ENCODE data around the gene KCNQ5. TPM values are rescaled to one million over a fixed set of nuclear protein-coding genes. Genes with fewer than 3 reads are reported as not detected.

KCNQ5 gene
- total RNA-seq, 1 donor from 2014 or later = not detected

- DNase-seq (ENCODE audit: low read depth in 2 of 2) = no peak
Measured at GRCh38 chr6:73049971-73050594, 428.2 kb downstream of the KCNQ5 start.

GRCh38 chr6:73050706-73051105 lies 428.8 kb downstream of the KCNQ5 start:
- DNase-seq (ENCODE audit: low read depth in 2 of 2) = no peak

- DNase-seq (ENCODE audit: low read depth in 2 of 2) = no peak
Measured at GRCh38 chr6:73051147-73051546, 429.3 kb downstream of the KCNQ5 start.

- DNase-seq (ENCODE audit: low read depth in 2 of 2) = no peak
Measured at GRCh38 chr6:73054958-73055357, 433.1 kb downstream of the KCNQ5 start.

- DNase-seq (ENCODE audit: low read depth in 2 of 2) = no peak
Measured at GRCh38 chr6:73058736-73059135, 436.9 kb downstream of the KCNQ5 start.

- no peak for DNase-seq (ENCODE audit: low read depth in 2 of 2)
Measured at GRCh38 chr6:73062130-73062529, 440.3 kb downstream of the KCNQ5 start.

- DNase-seq (ENCODE audit: low read depth in 2 of 2) = no peak
Measured at GRCh38 chr6:73062837-73063236, 441.0 kb downstream of the KCNQ5 start.

- DNase-seq (ENCODE audit: low read depth in 2 of 2) = no peak
Measured at GRCh38 chr6:73064266-73064665, 442.4 kb downstream of the KCNQ5 start.

GRCh38 chr6:73073238-73073637 lies 451.4 kb downstream of the KCNQ5 start:
- no peak for DNase-seq (ENCODE audit: low read depth in 2 of 2)

GRCh38 chr6:73074175-73074574 lies 452.3 kb downstream of the KCNQ5 start:
- no peak for DNase-seq (ENCODE audit: low read depth in 2 of 2)

GRCh38 chr6:73076211-73076954 lies 454.5 kb downstream of the KCNQ5 start:
- DNase-seq (ENCODE audit: low read depth in 2 of 2) = no peak

- DNase-seq (ENCODE audit: low read depth in 2 of 2) = no peak
Measured at GRCh38 chr6:73078333-73078862, 456.5 kb downstream of the KCNQ5 start.

GRCh38 chr6:73078908-73079610 lies 457.2 kb downstream of the KCNQ5 start:
- DNase-seq (ENCODE audit: low read depth in 2 of 2) = no peak

GRCh38 chr6:73079611-73079955 lies 457.7 kb downstream of the KCNQ5 start:
- DNase-seq (ENCODE audit: low read depth in 2 of 2) = no peak

- no peak for DNase-seq (ENCODE audit: low read depth in 2 of 2)
Measured at GRCh38 chr6:73079978-73080377, 458.1 kb downstream of the KCNQ5 start.

GRCh38 chr6:73081955-73082354 lies 460.1 kb downstream of the KCNQ5 start:
- DNase-seq (ENCODE audit: low read depth in 2 of 2) = no peak

- no peak for DNase-seq (ENCODE audit: low read depth in 2 of 2)
Measured at GRCh38 chr6:73083886-73084285, 462.0 kb downstream of the KCNQ5 start.

GRCh38 chr6:73085443-73085871 lies 463.6 kb downstream of the KCNQ5 start:
- no peak for DNase-seq (ENCODE audit: low read depth in 2 of 2)

GRCh38 chr6:73086726-73087125 lies 464.9 kb downstream of the KCNQ5 start:
- no peak for DNase-seq (ENCODE audit: low read depth in 2 of 2)

- no peak for DNase-seq (ENCODE audit: low read depth in 2 of 2)
Measured at GRCh38 chr6:73088138-73088813, 466.4 kb downstream of the KCNQ5 start.

- no peak for DNase-seq (ENCODE audit: low read depth in 2 of 2)
Measured at GRCh38 chr6:73104921-73105320, 483.1 kb downstream of the KCNQ5 start.

- no peak for DNase-seq (ENCODE audit: low read depth in 2 of 2)
Measured at GRCh38 chr6:73107016-73107415, 485.2 kb downstream of the KCNQ5 start.
